Adrenal gland (tissue), 12 donors: ENCODE data around the gene CLIC4. TPM values are rescaled to one million over a fixed set of nuclear protein-coding genes. Genes with fewer than 3 reads are reported as not detected.

Experiments used
- DNase-seq, 7 donors: peaks; one replicate each; pipeline ENCODE4 v3.0.0-alpha.2; 2019 to 2020
- H3K27ac ChIP-seq, 5 donors: fragments of 200-600 bp; sonication (generic) in 4 of 5; 1 replicate in 3 of 5; 2 replicates in 2 of 5; pipeline versions ENCODE4 v1.5.1 to v1.8.0; 2016 to 2020; ENCODE audit warnings: mild to moderate bottlenecking in 1 of 5
- H3K27me3 ChIP-seq: fragments of 200-600 bp; 2 replicates; pipeline ENCODE4 v1.8.0; 2021
- H3K36me3 ChIP-seq, 2 donors: fragments of 200-600 bp; replicated peaks in 1 of 2; 1 replicate in 1 of 2; 2 replicates in 1 of 2; pipeline versions ENCODE4 v1.5.1 to v1.8.0; 2018 to 2022
- H3K4me1 ChIP-seq, 2 donors: fragments of 200-600 bp; replicated peaks in 1 of 2; 1 replicate in 1 of 2; 2 replicates in 1 of 2; pipeline versions ENCODE4 v1.5.1 to v1.8.0; 2018 to 2021
- H3K4me3 ChIP-seq, 4 donors: fragments of 200-600 bp; sonication (generic) in 3 of 4; one replicate each; pipeline ENCODE4 v1.5.1; 2016 to 2018
- H3K9me3 ChIP-seq, 3 donors: fragments of 200-600 bp; sonication (generic) in 1 of 3; replicated peaks in 1 of 3; 1 replicate in 2 of 3; 2 replicates in 1 of 3; pipeline versions ENCODE4 v1.5.1 to v1.8.0; 2016 to 2021
- POLR2A ChIP-seq, 2 donors: fragments of 450-650 bp; IDR thresholded peaks; one replicate each; pipeline ENCODE4 v1.6.1; 2017; ENCODE audit warnings: antibody characterized with exemption in 2 of 2, mild to moderate bottlenecking in 2 of 2, moderate library complexity in 1 of 2
- WGBS, 4 donors: extraction: QIAGEN DNeasy Blood & Tissue Kit in 2 of 4; methylation state at CpG; one replicate each; pipeline versions ENCODE4 v1.1.5 to v1.1.7; 2013 to 2017; 5-methylcytosine and 5-hydroxymethylcytosine counted together
- intact Hi-C, 2 donors: fragments of 100-400 bp; cut with DNase I; formaldehyde crosslinking; loops; one replicate each; pipeline versions ENCODE4 v1.14.1 to v1.15.0; 2022 to 2023
- polyA plus RNA-seq, 3 donors: library from polyadenylated mRNA; stranded (reverse); fragments of 200-250 nt in 2 of 3; fragments of 350-450 nt in 1 of 3; fragmentation: Illumina TruSeq in 1 of 3; extraction: RNeasy Lipid Tissue Mini Kit (QIAGEN cat#74804) in 1 of 3; gene quantifications; one replicate each; pipeline ENCODE4 v1.2.3, GENCODE V29; 2013 to 2014
- total RNA-seq, 9 donors: library from RNA; depleted of rRNA in 4 of 9; stranded (reverse); fragments of >200 nt in 4 of 9; fragments of 120-200 nt in 1 of 9; fragmentation: NEBNext Ultra II Directional in 1 of 9; extraction: Animal tissue kit (Norgen Biotek cat#: 25700) in 1 of 9; gene quantifications; one replicate each; pipeline versions ENCODE4 v1.1.0 to v1.2.4, GENCODE V29; 2013 to 2023
- TF ChIP-seq, protein P1 (sequence below), 6 experiments: fragments of 450-650 bp in 4 of 6; fragments of 200-600 bp in 2 of 6; sonication (generic) in 1 of 6; IDR thresholded peaks; 1 replicate in 5 of 6; 2 replicates in 1 of 6; pipeline versions ENCODE4 v1.5.1 to v1.8.0; 2016 to 2021; ENCODE audit warnings: antibody characterized with exemption in 6 of 6, mild to moderate bottlenecking in 2 of 6, moderate library complexity in 1 of 6
- donor health status: healthy with polysubstance abuse.
- donor health status: Bipolar disorder and iron deficiency.
- donor health status: DM: yes; HTN: yes; CAD: no.
- donor health status: DM: no; HTN: no; CAD: no.
- donor health status: DM: no; HTN: no; CAD: no.
- donor health status: DM: yes; HTN: yes; CAD: no.

CLIC4 gene
- total and polyA plus RNA-seq, 12 donors = 26.8 to 166 (median 107) TPM

- Histone ChIP-seq H3K9me3 (no peaks in the 10 kb centered on the region), H3K27me3 (no peaks in the 10 kb centered on the region), H3K4me1 (peaks cover 14 to 21% of the 10 kb centered on the region in 2 donors), H3K4me3 (no peak overlapping the region), H3K27ac (no peak overlapping the region), H3K36me3 (no peaks in the 10 kb centered on the region)
- DNase-seq = no peak
- TF ChIP-seq, protein P1, sequence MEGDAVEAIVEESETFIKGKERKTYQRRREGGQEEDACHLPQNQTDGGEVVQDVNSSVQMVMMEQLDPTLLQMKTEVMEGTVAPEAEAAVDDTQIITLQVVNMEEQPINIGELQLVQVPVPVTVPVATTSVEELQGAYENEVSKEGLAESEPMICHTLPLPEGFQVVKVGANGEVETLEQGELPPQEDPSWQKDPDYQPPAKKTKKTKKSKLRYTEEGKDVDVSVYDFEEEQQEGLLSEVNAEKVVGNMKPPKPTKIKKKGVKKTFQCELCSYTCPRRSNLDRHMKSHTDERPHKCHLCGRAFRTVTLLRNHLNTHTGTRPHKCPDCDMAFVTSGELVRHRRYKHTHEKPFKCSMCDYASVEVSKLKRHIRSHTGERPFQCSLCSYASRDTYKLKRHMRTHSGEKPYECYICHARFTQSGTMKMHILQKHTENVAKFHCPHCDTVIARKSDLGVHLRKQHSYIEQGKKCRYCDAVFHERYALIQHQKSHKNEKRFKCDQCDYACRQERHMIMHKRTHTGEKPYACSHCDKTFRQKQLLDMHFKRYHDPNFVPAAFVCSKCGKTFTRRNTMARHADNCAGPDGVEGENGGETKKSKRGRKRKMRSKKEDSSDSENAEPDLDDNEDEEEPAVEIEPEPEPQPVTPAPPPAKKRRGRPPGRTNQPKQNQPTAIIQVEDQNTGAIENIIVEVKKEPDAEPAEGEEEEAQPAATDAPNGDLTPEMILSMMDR (IDR thresholded peaks at IDR 0.05) = no peak
- no peak for TF ChIP-seq POLR2A (IDR thresholded peaks at IDR 0.05)
- 88 to 95% (median 94%) methylated on average over 1 of the region's 1 CpG for WGBS, 4 donors
- intact Hi-C loops = no loop called here
These were observed 16.3 kb downstream of the CLIC4 start for GRCh38 chr1:24761582-24761981.

DNA sequence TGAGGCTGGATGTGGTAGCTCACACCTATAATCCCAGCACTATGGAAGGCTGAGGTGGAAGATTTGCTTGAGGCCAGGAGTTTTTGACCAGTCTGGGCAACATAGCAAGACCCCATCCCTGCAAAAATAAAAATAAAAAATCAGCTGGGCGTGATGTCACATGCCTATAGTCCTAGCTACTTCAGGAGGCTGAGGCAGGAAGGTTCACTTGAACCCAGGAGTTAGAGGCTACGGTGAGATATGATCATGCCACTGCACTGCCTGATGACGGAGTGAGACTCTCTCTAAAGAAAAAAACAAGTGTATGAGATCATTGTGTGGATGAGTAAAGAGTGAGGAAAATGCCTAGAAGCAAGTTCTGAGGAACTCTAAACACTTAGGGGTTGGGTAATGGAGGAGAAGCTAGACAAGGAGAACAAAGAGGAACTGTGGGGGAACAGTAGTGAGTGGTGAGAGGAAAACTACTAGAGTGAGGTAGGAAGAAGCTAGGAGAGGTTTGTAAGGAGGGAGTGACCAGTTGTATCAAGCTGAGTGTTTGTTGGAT lies 17.0 kb downstream of the CLIC4 start:
- WGBS, 4 donors = 76 to 81% (median 80%) methylated on average over 3 of the region's 3 CpGs
- H3K27ac ChIP-seq = peak overlapping the region in 3 of 5 donors; percentile 5 to 51 (median 33)
- intact Hi-C loops = no loop called here

GRCh38 chr1:24763671-24764070 lies 18.4 kb downstream of the CLIC4 start:
- DNase-seq = no peak
- no peak for TF ChIP-seq POLR2A (IDR thresholded peaks at IDR 0.05)
- TF ChIP-seq, protein P1 (IDR thresholded peaks at IDR 0.05) = no peak
- H3K27ac ChIP-seq = no peak overlapping the region
- H3K27me3 ChIP-seq = no peaks in the 10 kb centered on the region
- no peak overlapping the region for H3K4me3 ChIP-seq
- no peaks in the 10 kb centered on the region for H3K9me3 ChIP-seq
- intact Hi-C loops = no loop called here
- WGBS, 4 donors = 87 to 97% (median 93%) methylated on average over 3 of the region's 3 CpGs
- H3K36me3 ChIP-seq = no peaks in the 10 kb centered on the region
- H3K4me1 ChIP-seq = peaks cover 16 to 24% of the 10 kb centered on the region in 2 donors

More for the DNA sequence above, 17.0 kb downstream of the CLIC4 start:
- Histone ChIP-seq H3K4me3 (no peak overlapping the region), H3K4me1 (peaks cover 14 to 23% of the 10 kb centered on the region in 2 donors), H3K27me3 (no peaks in the 10 kb centered on the region), H3K9me3 (no peaks in the 10 kb centered on the region), H3K36me3 (no peaks in the 10 kb centered on the region)
- TF ChIP-seq, protein P1 (IDR thresholded peaks at IDR 0.05) = no peak
- no peak for TF ChIP-seq POLR2A (IDR thresholded peaks at IDR 0.05)
- no peak for DNase-seq

DNA sequence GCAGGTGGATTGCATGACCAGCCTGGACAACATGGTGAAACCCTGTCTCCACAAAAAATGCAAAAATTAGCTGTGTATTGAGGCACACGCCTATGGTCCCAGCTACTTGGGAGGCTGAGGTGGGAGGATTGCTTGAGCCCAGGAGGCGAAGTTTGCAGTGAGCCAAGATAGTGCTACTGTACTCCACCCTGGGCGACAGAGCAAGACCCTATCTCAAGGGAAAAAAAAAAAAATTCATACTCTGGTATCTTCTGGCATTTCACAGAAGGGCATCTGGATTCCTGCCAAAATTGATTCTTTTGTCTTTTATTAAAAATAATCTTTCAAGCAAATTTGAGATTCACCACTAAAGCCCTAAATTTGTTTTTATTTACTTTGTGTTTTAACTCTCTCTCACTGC lies 19.2 kb downstream of the CLIC4 start:
- Histone ChIP-seq H3K27me3 (no peaks in the 10 kb centered on the region), H3K36me3 (no peaks in the 10 kb centered on the region), H3K4me1 (peaks cover 24% of the 10 kb centered on the region in 2 donors), H3K4me3 (no peak overlapping the region), H3K27ac (peak overlapping the region in 2 of 5 donors; percentile 63 to 64), H3K9me3 (no peaks in the 10 kb centered on the region)
- WGBS, 4 donors = 66 to 79% (median 71%) methylated on average over 3 of the region's 3 CpGs
- TF ChIP-seq, protein P1 (IDR thresholded peaks at IDR 0.05) = no peak
- TF ChIP-seq POLR2A (IDR thresholded peaks at IDR 0.05) = no peak
- intact Hi-C loops = no loop called here
- no peak for DNase-seq
